Testis (tissue), 2 donors: Measurements from ENCODE around the gene WDR27.

ENCODE experiments used
- CTCF ChIP-seq, 3 experiments: fragments of 450-650 bp in 2 of 3; fragments of 200-600 bp in 1 of 3; sonication (generic) in 1 of 3; IDR thresholded peaks; one replicate each; pipeline ENCODE4 v1.5.1; 2016 to 2019; ENCODE audit warnings: antibody characterized with exemption in 3 of 3, mild to moderate bottlenecking in 2 of 3, moderate library complexity in 1 of 3
- POLR2A ChIP-seq: fragments of 450-650 bp; IDR thresholded peaks from one replicate; pipeline ENCODE4 v1.6.1; 2017; ENCODE audit warnings: antibody characterized with exemption, mild to moderate bottlenecking, moderate library complexity

DNA sequence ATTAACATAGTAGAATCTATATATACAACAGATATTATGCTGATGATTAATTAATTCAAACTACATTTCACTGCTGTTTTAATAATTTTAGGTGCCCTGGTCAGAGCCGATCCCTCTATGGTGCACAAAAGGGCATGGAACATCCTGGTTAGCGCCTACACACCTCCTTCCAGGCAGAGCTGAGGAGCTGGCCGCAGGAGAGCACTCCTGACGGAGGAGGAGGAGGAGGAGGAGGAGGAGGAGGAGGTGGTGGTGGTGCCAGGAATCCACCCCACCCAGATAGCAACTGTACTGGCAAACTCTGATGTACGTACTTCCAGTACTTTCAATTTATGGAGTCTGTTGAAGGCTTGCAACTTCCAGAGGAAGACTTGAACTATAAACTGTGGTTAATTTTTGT, 244.1 kb downstream of the WDR27 start:
- TF ChIP-seq CTCF (IDR thresholded peaks at IDR 0.05) (no peak), POLR2A (no peak)
